Fibroblast of lung (primary cell): ENCODE measurements around the gene CLIC1.

Experiments used
- CTCF ChIP-seq, 2 donors: IDR thresholded peaks in 1 of 2; conservative IDR thresholded peaks in 1 of 2; 1 replicate in 1 of 2; 2 replicates in 1 of 2; pipeline ENCODE4 v1.5.1; 2011 to 2012; ENCODE audit warnings: low read length in 2 of 2, control low read depth in 1 of 2, inconsistent platforms in 1 of 2, low read depth in 1 of 2, mild to moderate bottlenecking in 1 of 2
- EZH2 ChIP-seq: IDR thresholded peaks from 2 replicates; pipeline ENCODE4 v1.5.1; 2012; ENCODE audit warnings: low read length, control low read depth, mild to moderate bottlenecking; ENCODE audit errors: missing control alignments

GRCh38 chr6:31721351-31722020 is 14.8 kb downstream of the CLIC1 start, which contains the start of gene LY6G6C:
- TF ChIP-seq CTCF (conservative IDR thresholded peaks at IDR 0.05 in 1 of 2, IDR thresholded peaks at IDR 0.05 in 1 of 2; ENCODE audit: low read depth in 1 of 2, low read length in 2 of 2), result no peak
- TF ChIP-seq EZH2, result no peak
